GM18870 (cell line): ENCODE data around the gene MED13.
"Not testable (repeated sequence)": the region's sequence is repeated elsewhere in the genome, so short reads cannot be mapped to it uniquely, and the experiment has no call there.

Source experiments
- ATAC-seq: cut with Tn5 transposase; IDR thresholded peaks from one replicate; pipeline ENCODE4 v1.9.1; 2021; ENCODE audit warnings: moderate library complexity; ENCODE audit not compliant: unreplicated experiment

Gene MED13

DNA sequence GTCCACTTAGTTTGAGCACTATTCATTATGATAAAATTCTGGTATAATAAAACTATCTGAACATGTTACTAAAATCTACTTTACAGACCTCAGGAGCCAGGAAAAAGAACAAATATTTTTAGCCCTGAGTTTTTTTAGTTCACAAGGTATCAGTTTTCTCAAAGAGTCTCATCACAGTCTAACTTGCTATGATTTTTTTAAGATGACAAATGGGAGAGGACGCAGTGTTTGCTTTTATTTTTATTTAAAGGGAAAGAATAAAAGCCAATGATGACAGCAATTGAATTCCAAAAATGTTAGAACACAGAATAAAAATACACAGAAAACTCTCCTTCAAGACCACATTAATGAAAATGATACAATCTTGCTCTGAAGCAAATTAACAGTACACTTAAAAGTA, 7.4 kb downstream of the MED13 start:
- ATAC-seq: no peak

- ATAC-seq: no peak
Observed at GRCh38 chr17:62052765-62053338, 12.2 kb downstream of the MED13 start.

GRCh38 chr17:62051053-62051452, 14.0 kb downstream of the MED13 start:
- ATAC-seq: no peak

GRCh38 chr17:62049299-62049698, 15.8 kb downstream of the MED13 start:
- ATAC-seq: no peak

DNA sequence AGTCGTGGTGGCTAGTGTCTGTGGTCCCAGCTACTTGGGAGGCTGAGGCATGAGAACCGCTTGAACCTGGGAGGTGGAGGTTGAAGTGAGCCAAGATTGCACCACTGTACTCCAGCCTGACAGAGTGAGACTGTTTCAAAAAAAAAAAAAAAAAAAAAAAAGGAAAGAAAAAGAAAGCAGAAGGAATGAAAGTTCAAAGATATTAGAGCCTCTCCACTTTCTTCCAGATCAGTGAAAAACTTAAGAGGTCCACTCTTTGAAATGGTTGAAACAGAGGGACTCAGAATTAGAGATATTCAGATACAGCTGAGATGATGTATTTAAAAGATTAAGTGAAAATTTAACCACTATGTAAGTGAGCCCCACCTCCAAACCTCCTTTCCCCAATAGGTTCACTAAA, 16.8 kb downstream of the MED13 start:
- no peak for ATAC-seq

GRCh38 chr17:62045517-62045916, 19.6 kb downstream of the MED13 start:
- ATAC-seq: no peak

GRCh38 chr17:62045109-62045508, 20.0 kb downstream of the MED13 start:
- no peak for ATAC-seq

GRCh38 chr17:62043602-62044001, 21.5 kb downstream of the MED13 start:
- ATAC-seq: no peak

DNA sequence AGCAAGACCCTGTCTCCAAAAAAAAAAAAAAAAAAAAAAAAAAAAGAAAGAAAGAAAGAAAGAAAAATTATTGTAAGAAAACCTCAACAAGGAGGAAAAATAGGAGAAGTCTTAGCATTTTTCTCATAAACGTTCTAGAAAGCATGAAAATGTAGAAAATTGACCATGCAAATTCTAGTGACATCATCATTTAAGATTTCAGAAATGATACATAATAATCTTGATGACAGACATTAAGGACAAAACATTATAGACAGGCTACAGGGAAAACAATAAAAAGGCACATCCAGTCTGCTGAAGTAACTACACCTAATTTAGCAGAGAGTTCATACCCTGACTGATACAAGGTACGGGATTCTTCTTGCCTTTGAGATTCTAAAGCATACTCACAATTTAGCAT, 21.9 kb downstream of the MED13 start:
- no peak for ATAC-seq

DNA sequence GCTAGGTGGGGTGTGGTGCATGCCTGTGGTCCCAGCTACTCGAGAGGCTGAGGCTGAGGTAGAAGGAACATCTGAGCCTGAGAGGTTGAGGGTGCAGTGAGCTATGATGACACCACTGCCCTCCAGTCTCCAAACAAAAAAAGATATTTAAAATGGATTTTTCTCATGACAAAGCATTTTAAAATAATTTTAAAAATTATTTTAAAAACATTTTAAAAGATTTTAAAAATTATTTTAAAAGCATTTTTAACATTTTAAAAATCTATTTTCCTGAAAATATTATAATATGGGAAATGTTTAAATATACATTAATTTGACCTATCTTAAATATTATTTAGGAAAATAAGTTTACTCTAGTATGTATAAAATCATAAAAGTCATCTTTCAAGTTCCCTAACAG, 26.8 kb downstream of the MED13 start:
- ATAC-seq: no peak

GRCh38 chr17:62033317-62033716, 31.8 kb downstream of the MED13 start:
- no peak for ATAC-seq

DNA sequence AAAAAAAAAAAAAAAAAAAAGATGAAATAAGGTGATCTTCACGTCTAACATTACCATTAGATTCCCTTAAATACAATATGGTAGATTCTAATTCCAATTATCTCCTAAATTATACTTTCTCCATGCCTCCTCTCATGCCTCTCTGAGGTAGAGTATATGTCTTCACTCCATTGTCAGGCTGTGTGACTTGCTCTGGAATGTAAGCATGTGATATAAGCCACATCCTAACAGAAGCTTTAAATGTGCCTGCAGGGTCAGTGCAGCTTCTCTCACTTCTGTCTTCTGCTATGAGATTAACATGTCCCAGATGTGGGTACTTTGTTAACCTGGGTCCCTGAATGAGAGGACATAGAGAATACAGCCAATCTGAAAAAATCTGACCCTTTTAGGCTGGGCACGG, 32.6 kb downstream of the MED13 start:
- no peak for ATAC-seq

- no peak for ATAC-seq
Observed at GRCh38 chr17:62030264-62030663, 34.8 kb downstream of the MED13 start.

DNA sequence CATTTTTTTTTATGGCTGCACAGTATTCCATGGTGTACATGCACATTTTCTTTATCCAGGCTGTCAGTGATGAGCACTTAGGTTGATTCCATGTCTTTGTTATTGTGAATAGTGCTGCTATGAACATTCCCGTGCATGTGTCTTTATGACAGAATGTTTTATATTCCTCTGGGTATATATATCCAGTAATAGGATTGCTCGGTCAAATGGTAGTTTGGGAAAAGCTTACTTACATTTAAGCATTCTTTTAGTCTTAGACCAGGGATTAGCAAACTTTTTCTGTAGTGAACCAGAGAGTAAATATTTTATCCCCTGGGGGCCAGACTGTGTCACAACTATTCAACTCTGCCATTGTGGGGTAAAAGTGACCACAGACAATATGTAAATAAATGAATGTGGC, 40.2 kb downstream of the MED13 start:
- no peak for ATAC-seq

- no peak for ATAC-seq
Observed at GRCh38 chr17:62017912-62018311, 47.2 kb downstream of the MED13 start.

DNA sequence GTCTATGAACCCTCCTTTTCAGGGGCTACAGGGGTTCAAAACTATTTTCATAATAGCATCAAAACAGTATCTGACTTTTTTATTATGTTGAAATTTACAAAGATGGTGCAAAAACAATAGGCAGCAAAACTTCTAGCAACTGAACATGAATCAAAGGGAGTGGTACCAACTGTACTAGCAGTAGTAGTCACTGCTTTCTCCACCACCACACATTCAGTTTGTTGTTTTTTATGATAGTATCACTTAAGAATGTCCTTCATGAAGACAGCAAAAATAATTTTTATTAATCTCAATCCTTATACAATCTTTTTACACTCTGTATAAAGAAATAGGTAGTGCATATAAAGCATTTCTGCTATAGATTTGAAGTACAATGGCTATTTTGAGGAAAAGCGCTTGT, 47.6 kb downstream of the MED13 start:
- no peak for ATAC-seq

DNA sequence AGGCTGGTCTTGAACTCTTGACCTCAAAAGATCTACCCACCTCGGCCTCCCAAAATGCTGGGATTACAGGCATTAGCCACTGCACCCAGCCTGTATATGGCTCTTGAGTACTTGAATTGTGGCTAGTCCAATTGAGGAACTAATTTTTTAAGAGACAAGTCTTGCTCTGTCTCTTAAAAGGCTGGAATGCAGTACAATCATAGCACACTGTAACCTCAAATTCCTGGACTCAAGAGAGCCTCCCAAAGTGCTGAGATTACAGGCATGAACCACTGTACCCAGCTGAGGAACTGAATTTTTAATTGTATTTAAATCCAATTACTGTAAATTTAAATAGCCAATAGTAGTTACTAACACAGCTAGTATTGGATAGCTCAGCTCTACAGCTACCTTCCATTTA, 50.6 kb downstream of the MED13 start:
- ATAC-seq: no peak

GRCh38 chr17:62009220-62009619, 55.9 kb downstream of the MED13 start:
- no peak for ATAC-seq

GRCh38 chr17:62008294-62008693, 56.8 kb downstream of the MED13 start:
- ATAC-seq: no peak

DNA sequence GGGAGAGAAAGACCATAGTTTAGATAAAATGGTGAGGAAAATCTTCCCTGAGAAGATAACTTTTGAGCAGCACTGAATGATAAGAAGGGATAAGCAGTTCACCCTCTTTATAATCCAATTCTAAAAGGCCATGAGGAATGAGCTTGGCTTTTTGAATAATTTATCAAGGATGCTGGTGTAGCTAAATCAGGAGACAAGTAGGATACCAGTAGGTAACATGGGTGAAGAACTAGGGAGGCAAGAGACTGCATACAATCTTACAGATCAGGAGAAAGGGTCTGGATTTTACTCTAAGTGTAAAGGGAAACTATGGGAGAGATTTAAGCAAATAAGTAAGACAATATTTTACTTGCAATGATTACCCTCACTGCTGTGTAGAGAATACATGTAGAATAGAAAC, 60.7 kb downstream of the MED13 start:
- ATAC-seq: no peak

DNA sequence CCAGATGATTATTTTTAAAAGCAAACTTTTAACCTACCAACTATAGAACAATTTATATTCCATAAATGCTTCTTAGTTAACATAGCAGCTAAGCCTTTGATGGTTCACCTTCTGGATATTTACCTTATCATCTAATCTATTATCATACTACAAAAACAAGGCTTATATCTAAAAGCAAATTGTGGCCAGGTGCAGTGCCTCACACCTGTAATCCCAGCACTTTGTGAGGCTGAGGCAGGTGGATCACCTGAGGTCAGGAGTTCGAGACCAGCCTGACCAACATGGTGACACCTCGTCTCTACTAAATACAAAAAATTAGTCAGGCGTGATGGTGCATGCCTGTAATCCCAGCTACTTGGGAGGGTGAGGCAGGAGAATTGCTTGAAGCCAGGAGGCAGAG, 61.9 kb downstream of the MED13 start:
- ATAC-seq: not testable (repeated sequence)

GRCh38 chr17:62001105-62001504, 64.0 kb downstream of the MED13 start:
- no peak for ATAC-seq

DNA sequence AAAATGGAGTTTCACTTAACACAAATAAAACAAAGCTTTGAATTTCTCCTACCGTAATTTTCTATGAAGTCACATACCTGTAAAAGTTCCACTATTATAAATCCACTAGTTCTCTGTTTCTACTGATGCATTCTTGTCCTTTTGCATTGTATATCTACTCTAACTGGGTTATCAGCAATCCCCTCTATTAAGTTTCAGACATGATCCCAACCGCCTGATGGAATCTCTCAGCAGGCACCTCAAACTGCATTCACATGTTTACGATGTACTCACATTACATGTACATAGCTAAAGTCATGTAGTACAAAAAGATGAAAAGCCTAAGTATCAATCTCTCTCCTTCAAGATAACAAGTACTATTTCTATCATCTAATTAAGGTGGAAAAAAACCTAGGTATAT, 64.9 kb downstream of the MED13 start:
- ATAC-seq: no peak

GRCh38 chr17:61998534-61998933, 66.5 kb downstream of the MED13 start:
- not testable (repeated sequence) for ATAC-seq
